Activated CD4-positive, alpha-beta memory T cell treated with anti-CD3 and anti-CD28 coated beads for 36 hours (primary cell): Measurements from ENCODE around the gene CEP83. TPM values are rescaled to one million over a fixed set of nuclear protein-coding genes. Genes with fewer than 3 reads are reported as not detected.

ENCODE experiments used
- CTCF ChIA-PET: fragments of 350-600 bp; sonication (Branson Sonifier 250); formaldehyde crosslinking; loops from one replicate; lab custom pipeline; 2021; ENCODE audit warnings: antibody characterized with exemption, inconsistent platforms; lab: Charles Lee
- POLR2A ChIA-PET: fragments of 350-600 bp; sonication (Branson Sonifier 250); formaldehyde crosslinking; loops from one replicate; lab custom pipeline; 2021; ENCODE audit warnings: antibody characterized with exemption; lab: Charles Lee
- DNase-seq: peaks from one replicate; pipeline ENCODE4 v3.0.0-alpha.2; 2020
- H3K27ac Mint-ChIP-seq: one replicate; pipeline ENCODE4 v1.8.0; 2021; ENCODE audit warnings: mixed read lengths
- H3K27me3 Mint-ChIP-seq: one replicate; pipeline ENCODE4 v1.8.0; 2021; ENCODE audit warnings: mixed read lengths
- H3K36me3 Mint-ChIP-seq: one replicate; pipeline ENCODE4 v1.8.0; 2021; ENCODE audit warnings: mixed read lengths
- H3K4me1 Mint-ChIP-seq: one replicate; pipeline ENCODE4 v1.8.0; 2021; ENCODE audit warnings: low read depth, mixed read lengths
- H3K4me3 Mint-ChIP-seq: one replicate; pipeline ENCODE4 v1.8.0; 2021; ENCODE audit warnings: mild to moderate bottlenecking, mixed read lengths
- H3K9me3 Mint-ChIP-seq: one replicate; pipeline ENCODE4 v1.8.0; 2021; ENCODE audit warnings: mixed read lengths
- intact Hi-C: fragments of 100-400 bp; cut with micrococcal nuclease; formaldehyde crosslinking; loops from one replicate; pipeline ENCODE4 v1.15.1; 2023
- total RNA-seq, 2 experiments: library from RNA; stranded (reverse); gene quantifications; one replicate each; pipeline ENCODE4 v1.2.3, GENCODE V29; 2021

Gene CEP83
- total RNA-seq, result 10 to 100 TPM; 23.4 TPM

DNA sequence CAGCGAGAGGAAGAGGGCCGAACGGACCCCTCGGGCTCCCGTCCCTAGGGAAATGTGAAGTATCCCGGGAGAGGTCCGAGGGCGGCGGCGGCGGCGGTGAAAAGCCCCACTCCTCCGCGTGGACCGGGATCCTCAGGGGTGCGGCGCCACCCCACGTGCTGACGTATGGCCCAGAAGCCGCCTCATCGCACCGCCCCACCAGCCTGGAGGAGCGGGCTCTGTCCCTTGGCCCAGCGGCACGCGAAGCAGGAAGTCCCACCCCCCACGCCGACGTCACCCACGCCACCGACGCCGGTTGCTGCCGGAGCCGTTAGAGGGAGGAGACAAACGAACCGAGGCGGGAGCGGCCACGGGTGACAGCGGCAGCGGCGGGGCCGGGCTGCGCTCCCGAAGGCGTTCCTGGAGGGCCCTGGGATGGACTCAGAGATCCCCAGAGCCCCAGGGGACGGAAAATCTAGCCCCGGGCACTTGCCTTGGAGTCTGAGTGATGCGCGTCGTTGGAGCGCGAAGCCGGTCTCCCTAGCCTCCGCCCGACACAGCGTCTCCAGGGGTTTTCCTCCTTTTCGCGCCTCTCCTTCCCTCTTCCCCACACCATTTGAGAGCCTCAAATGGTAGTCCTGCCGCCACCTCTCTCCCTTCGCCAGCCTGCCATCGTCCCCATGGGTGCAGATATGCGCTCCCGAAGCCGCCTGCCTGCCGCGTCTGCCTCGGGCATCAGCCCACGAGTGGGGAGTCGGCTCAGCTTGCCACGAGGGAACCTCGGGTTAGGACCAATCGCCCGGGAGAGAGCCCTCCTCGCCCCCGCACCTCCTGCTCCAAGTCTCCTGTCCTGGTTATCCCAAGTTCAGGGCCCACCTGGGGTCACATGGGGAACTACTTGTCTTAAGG, at the start of gene CEP83:
TSS of gene CEP83 (minus strand) at position 140 of the 888 bp plus-strand sequence. CDS start 47,377 bp downstream, outside the sequence.
- POLR2A ChIA-PET, result interaction anchor here (0.9 to 1.3 kb wide), 5 partner anchors 10 to 154 kb away, joined by 3 read pairs; no protein-coding TSS in a partner anchor
- DNase-seq, result peak; percentile 98
- intact Hi-C loops, result loop anchor here (1.0 to 5.0 kb wide), 8 partner anchors 31 to 311 kb away; partner anchors contain the start of gene PLXNC1
- H3K4me1 Mint-ChIP-seq, result peaks cover 31% of the 10 kb centered on the region
- CTCF ChIA-PET, result interaction anchor here (0.7 to 1.6 kb wide), 6 partner anchors 26 to 326 kb away, joined by 3 to 7 read pairs (median 4); no protein-coding TSS in a partner anchor
- peak within 1 kb of the TSS; percentile 92 for H3K27ac Mint-ChIP-seq
- peak within 1 kb of the TSS; percentile 82 for H3K4me3 Mint-ChIP-seq
- no peaks in the 10 kb centered on the region for H3K9me3 Mint-ChIP-seq
- H3K27me3 Mint-ChIP-seq, result peaks cover 7% of the 10 kb centered on the region
- peaks cover 8% of the 10 kb centered on the region for H3K36me3 Mint-ChIP-seq

GRCh38 chr12:94509317-94509716, 49.6 kb upstream of the CEP83 start:
- no peaks in the 10 kb centered on the region for H3K9me3 Mint-ChIP-seq
- H3K4me1 Mint-ChIP-seq, result no peaks in the 10 kb centered on the region
- no peak overlapping the region for H3K27ac Mint-ChIP-seq
- peaks cover 2% of the 10 kb centered on the region for H3K27me3 Mint-ChIP-seq
- H3K4me3 Mint-ChIP-seq, result no peak overlapping the region
- H3K36me3 Mint-ChIP-seq, result no peaks in the 10 kb centered on the region
- intact Hi-C loops, result no loop called here
- ChIA-PET CTCF (interaction anchor here (1.2 kb wide), 1 partner anchor 375 kb away, joined by 3 read pairs; no protein-coding TSS in a partner anchor), POLR2A (no interaction called here)
- no peak for DNase-seq

DNA sequence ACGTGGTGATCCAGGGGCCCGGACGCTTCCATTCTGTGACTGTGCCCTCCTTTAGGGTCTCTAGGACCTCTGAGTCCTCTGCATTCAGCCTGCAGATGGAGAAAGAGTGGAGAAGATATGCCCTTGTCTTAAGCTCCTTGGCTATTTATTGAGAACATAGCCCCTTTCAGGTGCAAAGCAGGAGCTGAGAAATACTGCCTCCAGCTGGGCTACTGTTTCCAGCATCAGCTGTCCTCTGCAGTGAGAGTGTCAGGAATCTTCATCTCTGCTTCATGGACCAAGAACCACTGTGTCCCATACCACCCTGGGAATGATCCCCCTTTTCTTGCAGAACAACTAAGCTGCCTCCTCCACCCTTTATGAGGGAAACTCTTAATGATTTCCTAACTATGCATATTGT, 47.8 kb upstream of the CEP83 start:
- DNase-seq, result no peak
- Mint-ChIP-seq H3K9me3 (peaks cover 2% of the 10 kb centered on the region), H3K36me3 (no peaks in the 10 kb centered on the region), H3K4me3 (no peak overlapping the region), H3K4me1 (no peaks in the 10 kb centered on the region), H3K27me3 (no peaks in the 10 kb centered on the region), H3K27ac (no peak overlapping the region)
- ChIA-PET CTCF (interaction anchor here (1.0 kb wide), 1 partner anchor 373 kb away, joined by 5 read pairs; no protein-coding TSS in a partner anchor), POLR2A (no interaction called here)
- intact Hi-C loops, result no loop called here

DNA sequence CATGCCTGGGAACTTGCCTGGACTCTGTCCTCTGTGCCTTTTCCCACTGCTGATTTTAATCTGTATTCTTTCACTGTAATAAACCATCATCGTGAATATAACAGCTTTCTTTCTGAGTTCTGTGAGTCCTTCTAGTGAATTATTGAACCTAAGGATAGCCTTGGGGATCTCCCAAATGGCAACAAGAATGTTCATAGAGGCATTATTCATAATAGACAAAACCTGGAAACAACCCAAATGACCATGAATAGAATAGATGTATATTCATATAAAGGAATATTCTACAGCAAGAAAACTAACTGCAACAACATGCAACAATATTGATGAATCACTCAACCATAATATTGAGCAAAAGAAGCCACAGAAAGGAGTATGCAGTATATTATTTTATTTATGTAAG, 44.7 kb upstream of the CEP83 start:
- intact Hi-C loops, result no loop called here
- ChIA-PET CTCF (no interaction called here), POLR2A (no interaction called here)
- H3K9me3 Mint-ChIP-seq, result peaks cover 5% of the 10 kb centered on the region
- H3K4me1 Mint-ChIP-seq, result no peaks in the 10 kb centered on the region
- H3K27me3 Mint-ChIP-seq, result no peaks in the 10 kb centered on the region
- H3K36me3 Mint-ChIP-seq, result no peaks in the 10 kb centered on the region
- H3K27ac Mint-ChIP-seq, result no peak overlapping the region
- DNase-seq, result no peak
- H3K4me3 Mint-ChIP-seq, result no peak overlapping the region

GRCh38 chr12:94503619-94504018, 44.0 kb upstream of the CEP83 start:
- CTCF ChIA-PET, result no interaction called here
- Mint-ChIP-seq H3K4me1 (no peaks in the 10 kb centered on the region), H3K27ac (no peak overlapping the region), H3K9me3 (peaks cover 5% of the 10 kb centered on the region), H3K36me3 (peaks cover under 1% of the 10 kb centered on the region), H3K27me3 (no peaks in the 10 kb centered on the region), H3K4me3 (no peak overlapping the region)
- POLR2A ChIA-PET, result no interaction called here
- intact Hi-C loops, result no loop called here
- no peak for DNase-seq

DNA sequence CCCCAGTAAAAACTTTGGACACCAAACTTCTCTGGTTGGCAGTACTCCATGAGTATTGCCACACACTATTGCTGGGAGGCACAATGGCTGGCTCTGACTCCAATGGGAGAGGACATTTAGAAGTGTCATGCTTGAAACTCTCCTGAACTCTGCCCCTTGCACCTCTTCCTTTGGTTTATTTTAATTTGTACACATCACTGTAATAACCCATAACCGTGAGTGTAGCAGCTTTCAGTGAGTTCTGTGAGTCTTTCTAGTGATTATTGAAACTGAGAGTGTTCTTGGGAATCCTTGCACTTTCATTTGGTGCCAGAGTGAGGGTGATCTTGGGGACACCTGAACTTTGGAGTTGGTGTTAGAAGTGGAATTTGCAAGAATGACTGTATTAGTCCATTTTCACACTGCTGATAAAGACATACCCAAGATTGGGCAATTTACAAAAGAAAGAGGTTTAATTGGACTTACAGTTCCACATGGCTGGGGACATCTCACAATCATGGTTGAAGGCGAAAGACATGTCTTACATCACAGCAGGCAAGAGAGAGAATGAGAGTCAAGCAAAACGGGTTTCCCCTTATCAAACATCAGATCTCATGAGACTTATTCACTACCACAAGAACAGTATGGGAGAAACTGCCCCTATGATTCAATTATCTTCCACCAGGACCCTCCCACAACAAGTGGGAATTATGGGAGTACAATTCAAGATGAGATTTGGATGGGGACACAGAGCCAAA, 41.3 kb upstream of the CEP83 start:
- Mint-ChIP-seq H3K27ac (no peak overlapping the region), H3K36me3 (peaks cover 3% of the 10 kb centered on the region), H3K9me3 (peaks cover 9% of the 10 kb centered on the region), H3K27me3 (no peaks in the 10 kb centered on the region), H3K4me1 (no peaks in the 10 kb centered on the region), H3K4me3 (no peak overlapping the region)
- DNase-seq, result no peak
- intact Hi-C loops, result no loop called here
- POLR2A ChIA-PET, result no interaction called here
- CTCF ChIA-PET, result no interaction called here

GRCh38 chr12:94498698-94499097, 39.0 kb upstream of the CEP83 start:
- ChIA-PET CTCF (no interaction called here), POLR2A (no interaction called here)
- Mint-ChIP-seq H3K4me3 (no peak overlapping the region), H3K9me3 (peaks cover 9% of the 10 kb centered on the region), H3K36me3 (peaks cover 3% of the 10 kb centered on the region), H3K27me3 (peaks cover 3% of the 10 kb centered on the region), H3K4me1 (no peaks in the 10 kb centered on the region), H3K27ac (no peak overlapping the region)
- DNase-seq, result no peak
- intact Hi-C loops, result no loop called here

GRCh38 chr12:94498073-94498472, 38.4 kb upstream of the CEP83 start:
- H3K4me1 Mint-ChIP-seq, result no peaks in the 10 kb centered on the region
- intact Hi-C loops, result no loop called here
- peaks cover 3% of the 10 kb centered on the region for H3K27me3 Mint-ChIP-seq
- H3K4me3 Mint-ChIP-seq, result no peak overlapping the region
- H3K36me3 Mint-ChIP-seq, result peaks cover 3% of the 10 kb centered on the region
- CTCF ChIA-PET, result interaction anchor here (0.6 kb wide), 1 partner anchor 533 kb away, joined by 3 read pairs; no protein-coding TSS in a partner anchor
- DNase-seq, result no peak
- POLR2A ChIA-PET, result no interaction called here
- no peak overlapping the region for H3K27ac Mint-ChIP-seq
- H3K9me3 Mint-ChIP-seq, result peaks cover 9% of the 10 kb centered on the region

DNA sequence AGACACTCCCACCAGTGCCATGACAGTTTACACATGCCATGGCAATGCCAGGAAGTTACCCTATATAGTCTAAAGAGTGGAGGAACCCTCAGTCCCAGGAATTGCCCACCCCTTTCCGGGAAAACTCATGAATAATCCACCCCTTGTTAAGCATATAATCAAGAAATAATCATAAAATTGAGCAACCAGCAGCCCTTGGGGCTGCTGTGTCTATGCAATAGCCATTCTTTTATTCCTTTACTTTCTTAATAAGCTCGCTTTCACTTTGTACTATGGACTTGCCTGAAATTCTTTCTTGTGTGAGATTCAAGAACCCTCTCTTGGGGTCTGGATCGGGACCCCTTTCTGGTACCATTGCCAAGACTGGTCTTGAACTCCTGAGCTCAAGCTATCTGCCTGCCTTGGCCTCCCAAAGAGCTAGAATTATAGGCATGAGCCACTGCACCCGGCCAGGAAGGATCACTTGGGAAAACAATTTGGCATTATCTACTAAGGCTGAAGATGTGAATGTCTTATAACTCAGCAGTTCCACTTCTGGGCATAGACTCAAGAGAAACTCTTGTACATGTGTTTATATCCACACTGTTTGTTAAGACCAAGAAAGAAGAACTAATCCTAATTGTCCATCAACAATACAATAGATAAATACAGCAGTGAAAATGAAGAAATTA, 35.9 kb upstream of the CEP83 start:
- H3K4me3 Mint-ChIP-seq, result no peak overlapping the region
- H3K4me1 Mint-ChIP-seq, result no peaks in the 10 kb centered on the region
- no peak overlapping the region for H3K27ac Mint-ChIP-seq
- peaks cover 3% of the 10 kb centered on the region for H3K36me3 Mint-ChIP-seq
- no peak for DNase-seq
- intact Hi-C loops, result no loop called here
- H3K9me3 Mint-ChIP-seq, result peaks cover 4% of the 10 kb centered on the region
- peaks cover 3% of the 10 kb centered on the region for H3K27me3 Mint-ChIP-seq
- ChIA-PET CTCF (interaction anchor here (0.8 to 1.1 kb wide), 2 partner anchors 27 to 394 kb away, joined by 3 read pairs; no protein-coding TSS in a partner anchor), POLR2A (no interaction called here)

GRCh38 chr12:94491489-94491888, 31.8 kb upstream of the CEP83 start:
- no peak overlapping the region for H3K27ac Mint-ChIP-seq

GRCh38 chr12:94488463-94488862, 28.8 kb upstream of the CEP83 start:
- no peaks in the 10 kb centered on the region for H3K36me3 Mint-ChIP-seq
- intact Hi-C loops, result no loop called here
- H3K4me3 Mint-ChIP-seq, result no peak overlapping the region
- no peaks in the 10 kb centered on the region for H3K4me1 Mint-ChIP-seq
- no peaks in the 10 kb centered on the region for H3K27me3 Mint-ChIP-seq
- DNase-seq, result no peak
- H3K9me3 Mint-ChIP-seq, result no peaks in the 10 kb centered on the region
- POLR2A ChIA-PET, result no interaction called here
- CTCF ChIA-PET, result no interaction called here
- H3K27ac Mint-ChIP-seq, result no peak overlapping the region

More at GRCh38 chr12:94491489-94491888, 31.8 kb upstream of the CEP83 start:
- H3K4me3 Mint-ChIP-seq, result no peak overlapping the region
- DNase-seq, result no peak
- no peaks in the 10 kb centered on the region for H3K9me3 Mint-ChIP-seq
- POLR2A ChIA-PET, result no interaction called here
- no peaks in the 10 kb centered on the region for H3K4me1 Mint-ChIP-seq
- CTCF ChIA-PET, result no interaction called here
- intact Hi-C loops, result no loop called here
- H3K27me3 Mint-ChIP-seq, result peaks cover 3% of the 10 kb centered on the region
- no peaks in the 10 kb centered on the region for H3K36me3 Mint-ChIP-seq
